Skeletal muscle satellite cell (primary cell): Measurements from ENCODE around the gene MAGEB4.

Source experiments
- H3K27me3 ChIP-seq: 2 replicates; pipeline ENCODE4 v1.7.0; 2013; ENCODE audit warnings: low read length; ENCODE audit not compliant: control insufficient read depth, insufficient read depth
- H3K36me3 ChIP-seq: 2 replicates; pipeline ENCODE4 v1.7.0; 2013; ENCODE audit warnings: mild to moderate bottlenecking, control low read depth, low read length; ENCODE audit not compliant: insufficient read depth
- H3K4me1 ChIP-seq: 2 replicates; pipeline ENCODE4 v1.7.0; 2013; ENCODE audit warnings: low read length; ENCODE audit not compliant: control insufficient read depth, insufficient read depth
- H3K4me2 ChIP-seq: 2 replicates; pipeline ENCODE4 v1.7.0; 2013; ENCODE audit warnings: mild to moderate bottlenecking, low read length
- H3K4me3 ChIP-seq: 2 replicates; pipeline ENCODE4 v1.7.0; 2013; ENCODE audit warnings: low read length
- H3K9ac ChIP-seq: 2 replicates; pipeline ENCODE4 v1.7.0; 2013; ENCODE audit warnings: mild to moderate bottlenecking, low read depth, low read length, moderate library complexity
- H3K9me3 ChIP-seq: replicated peaks from 2 replicates; pipeline ENCODE4 v1.7.0; 2013; ENCODE audit warnings: mild to moderate bottlenecking, control low read depth, low read length

MAGEB4 gene

DNA sequence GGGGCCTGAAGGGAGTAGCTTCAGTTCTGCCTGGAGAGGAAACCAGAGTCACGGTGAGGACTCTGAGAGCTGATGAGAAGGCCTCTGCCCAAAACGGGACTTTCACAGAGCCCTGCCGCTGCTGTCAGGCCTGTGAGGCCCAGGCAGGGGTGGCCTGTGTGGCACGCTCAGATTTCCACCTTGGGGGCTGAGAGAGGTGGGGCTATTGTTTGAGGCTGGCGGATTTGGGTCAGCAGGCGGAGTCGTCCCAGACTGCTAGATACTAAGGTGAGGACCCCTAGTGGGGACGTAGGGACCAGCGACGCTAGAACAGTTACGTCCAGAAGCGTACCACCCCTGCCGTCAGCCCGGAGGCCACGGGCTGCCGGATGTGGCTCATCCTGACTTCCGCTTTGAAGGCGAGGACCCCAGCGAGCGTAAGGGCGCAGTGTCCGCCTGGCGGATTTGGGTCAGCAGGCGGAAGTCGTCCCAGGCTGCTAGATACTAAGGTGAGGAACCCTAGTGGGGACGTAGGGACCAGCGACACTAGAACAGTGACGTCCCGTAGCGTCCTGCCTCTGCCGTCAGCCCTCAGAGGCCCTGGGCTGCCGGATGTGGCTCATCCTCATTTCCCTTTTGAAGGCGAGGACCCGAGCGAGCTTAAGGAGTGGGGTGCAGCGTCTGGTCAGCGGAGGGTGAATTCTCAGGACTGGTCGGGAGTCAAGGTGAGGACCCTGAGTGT, 5.1 kb downstream of the MAGEB4 start, which contains the start of gene MAGEB1:
Gene MAGEB1, plus strand, starts transcription at position 378 of the 721 bp plus-strand sequence. CDS start 3,348 bp downstream, outside the sequence.
- Histone ChIP-seq H3K4me1 (no peaks in the 10 kb centered on the region), H3K9me3 (no peaks in the 10 kb centered on the region), H3K4me2 (no peak within 1 kb of the TSS), H3K36me3 (no peaks in the 10 kb centered on the region), H3K27me3 (no peaks in the 10 kb centered on the region), H3K4me3 (no peak within 1 kb of the TSS), H3K9ac (no peak within 1 kb of the TSS)

DNA sequence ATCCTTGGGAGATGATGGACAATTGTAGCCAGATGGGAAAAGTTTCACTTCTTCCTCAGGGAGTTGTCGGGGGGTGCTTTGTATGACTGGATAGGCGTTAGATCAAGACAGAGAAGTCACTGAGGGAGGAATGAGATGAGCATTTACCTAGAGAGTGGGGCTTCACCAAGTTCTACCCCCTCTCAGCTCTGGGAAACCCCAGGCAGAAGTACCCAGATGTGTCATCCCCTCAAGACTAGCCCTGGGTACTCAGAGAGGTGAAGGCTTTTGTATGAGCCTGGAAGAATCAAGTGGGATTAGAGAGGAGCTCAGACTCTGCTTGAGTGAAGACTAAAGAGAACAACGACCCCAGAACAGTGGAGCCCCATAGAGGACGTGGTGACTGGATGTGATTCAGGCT, 7.1 kb downstream of the MAGEB4 start:
- Histone ChIP-seq H3K36me3 (no peaks in the 10 kb centered on the region), H3K4me3 (no peak overlapping the region), H3K9me3 (no peaks in the 10 kb centered on the region), H3K9ac (no peak overlapping the region), H3K4me2 (no peak overlapping the region), H3K4me1 (no peaks in the 10 kb centered on the region), H3K27me3 (no peaks in the 10 kb centered on the region)

DNA sequence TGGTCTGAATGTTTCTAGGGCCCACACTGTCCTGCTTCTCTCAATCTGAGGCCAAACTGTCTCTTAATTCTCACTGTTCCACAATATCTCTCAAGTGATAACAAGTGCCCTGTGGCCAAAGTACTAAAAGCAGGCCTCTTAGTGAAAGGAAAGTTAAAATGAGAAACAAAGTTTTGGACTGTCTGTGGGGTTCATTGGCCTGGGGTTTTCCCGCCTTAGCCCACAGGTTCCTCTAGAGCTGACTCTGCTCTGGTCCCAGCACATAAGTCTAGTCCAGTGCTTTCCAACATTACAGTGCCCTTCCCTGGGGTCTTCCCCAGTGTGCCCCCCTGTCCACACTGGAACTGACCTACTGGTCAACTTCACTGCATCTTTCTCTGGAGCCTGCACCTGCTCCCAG, 11.5 kb downstream of the MAGEB4 start:
- Histone ChIP-seq H3K36me3 (no peaks in the 10 kb centered on the region), H3K4me1 (no peaks in the 10 kb centered on the region), H3K4me3 (no peak overlapping the region), H3K9me3 (no peaks in the 10 kb centered on the region), H3K4me2 (no peak overlapping the region), H3K9ac (no peak overlapping the region), H3K27me3 (no peaks in the 10 kb centered on the region)

DNA sequence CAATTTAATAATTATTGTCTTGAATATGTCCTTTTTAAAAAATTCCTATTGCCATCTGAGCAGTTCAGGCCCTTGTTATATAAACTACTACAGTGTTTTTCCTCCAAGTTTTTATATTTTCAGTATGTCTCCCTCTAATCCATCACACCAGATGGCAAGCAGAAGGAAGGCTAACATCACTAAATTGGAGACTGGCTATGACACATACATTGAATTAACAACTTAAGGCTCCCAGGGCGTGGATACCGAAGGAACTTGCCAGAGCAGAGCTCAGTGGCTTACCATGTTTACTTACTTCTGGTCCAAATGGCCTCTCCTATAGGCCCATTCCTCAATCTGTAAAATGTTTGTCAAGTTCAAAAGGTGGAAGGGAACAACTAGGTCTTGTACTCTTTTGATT, 18.1 kb downstream of the MAGEB4 start:
- Histone ChIP-seq H3K4me2 (no peak overlapping the region), H3K36me3 (no peaks in the 10 kb centered on the region), H3K9ac (no peak overlapping the region), H3K27me3 (no peaks in the 10 kb centered on the region), H3K9me3 (no peaks in the 10 kb centered on the region), H3K4me1 (no peaks in the 10 kb centered on the region), H3K4me3 (no peak overlapping the region)

DNA sequence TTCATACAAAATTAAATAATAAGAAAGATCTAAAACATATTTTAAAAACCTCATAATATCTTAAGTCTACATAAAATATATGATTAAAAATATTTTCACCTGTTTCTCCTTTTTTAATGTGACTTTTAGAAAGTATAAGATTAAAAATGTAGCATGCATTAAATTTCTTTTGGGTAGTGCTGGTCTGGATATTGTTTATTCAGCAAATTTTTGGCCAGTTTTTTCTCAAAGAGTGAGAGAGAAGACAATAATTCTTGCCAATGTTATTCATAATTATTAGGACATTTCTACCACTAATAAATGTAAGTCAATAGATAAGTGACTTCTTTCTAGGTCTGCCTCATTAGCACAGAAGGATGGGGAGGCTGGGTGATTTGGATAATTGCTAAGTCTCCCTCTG, 19.2 kb downstream of the MAGEB4 start:
- Histone ChIP-seq H3K9me3 (no peaks in the 10 kb centered on the region), H3K4me2 (no peak overlapping the region), H3K4me1 (no peaks in the 10 kb centered on the region), H3K4me3 (no peak overlapping the region), H3K27me3 (no peaks in the 10 kb centered on the region), H3K36me3 (no peaks in the 10 kb centered on the region), H3K9ac (no peak overlapping the region)

DNA sequence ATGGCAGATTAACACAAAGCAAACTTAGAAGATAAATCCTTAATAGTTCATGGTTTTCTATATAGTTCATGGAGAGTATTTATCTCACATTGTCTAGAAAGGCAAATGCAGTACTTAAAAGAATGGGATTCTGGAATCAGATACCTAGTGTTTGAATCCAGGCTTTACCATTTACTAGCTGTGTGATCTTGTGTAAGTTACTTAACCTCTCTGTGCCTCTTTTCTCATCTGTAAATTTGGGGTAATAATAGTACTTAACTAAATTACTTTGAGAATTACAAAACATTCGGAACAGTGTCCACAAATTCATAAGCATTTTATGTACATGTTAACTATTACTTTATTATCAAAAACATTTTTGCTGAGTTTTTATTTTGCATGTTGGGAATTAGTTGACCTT, 21.0 kb downstream of the MAGEB4 start:
- H3K4me2 ChIP-seq, result no peak overlapping the region
- H3K9me3 ChIP-seq, result no peaks in the 10 kb centered on the region
- H3K4me3 ChIP-seq, result no peak overlapping the region
- H3K27me3 ChIP-seq, result no peaks in the 10 kb centered on the region
- H3K36me3 ChIP-seq, result no peaks in the 10 kb centered on the region
- no peak overlapping the region for H3K9ac ChIP-seq
- no peaks in the 10 kb centered on the region for H3K4me1 ChIP-seq

DNA sequence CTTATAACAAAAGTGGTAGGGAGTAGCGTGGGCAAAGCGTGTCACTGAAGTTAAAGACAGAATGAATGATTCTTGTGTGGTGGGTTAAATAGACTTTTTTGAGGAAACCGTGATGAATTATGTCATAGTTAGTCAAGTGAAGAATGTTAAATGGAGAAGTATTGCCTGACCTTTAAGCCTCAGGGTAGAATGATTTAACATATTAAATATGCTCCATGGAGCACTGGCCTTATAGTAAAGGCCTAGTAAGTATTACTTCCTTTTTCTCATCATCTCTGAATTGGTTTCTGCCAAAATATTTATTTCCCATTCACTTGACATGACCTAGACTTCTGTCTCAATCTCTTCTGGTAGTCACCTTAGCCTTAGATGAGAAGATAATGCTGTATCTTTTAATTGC, 28.8 kb downstream of the MAGEB4 start:
- no peak overlapping the region for H3K4me3 ChIP-seq
- no peaks in the 10 kb centered on the region for H3K27me3 ChIP-seq
- no peak overlapping the region for H3K4me2 ChIP-seq
- no peaks in the 10 kb centered on the region for H3K9me3 ChIP-seq
- H3K4me1 ChIP-seq, result no peaks in the 10 kb centered on the region
- no peaks in the 10 kb centered on the region for H3K36me3 ChIP-seq
- no peak overlapping the region for H3K9ac ChIP-seq

DNA sequence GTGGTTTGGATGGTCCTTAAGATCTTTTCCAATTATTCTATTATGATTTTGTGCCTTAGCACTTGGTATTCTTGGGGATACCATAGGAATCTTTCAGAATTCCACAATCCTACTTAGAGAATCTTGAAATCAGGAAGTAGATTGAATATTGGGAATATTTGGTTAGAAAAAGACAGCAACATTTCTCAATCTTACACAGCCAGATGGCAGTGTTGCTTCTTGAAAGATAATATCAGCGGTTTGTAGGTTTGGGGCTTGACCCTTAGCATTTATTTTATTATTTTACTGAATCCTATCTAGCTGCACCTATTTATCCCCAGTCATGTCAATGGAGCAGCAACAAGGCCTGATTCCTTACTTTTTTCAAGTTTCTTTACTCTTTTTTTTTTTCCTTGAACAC, 33.7 kb downstream of the MAGEB4 start:
- H3K9me3 ChIP-seq, result no peaks in the 10 kb centered on the region
- H3K4me2 ChIP-seq, result no peak overlapping the region
- H3K36me3 ChIP-seq, result no peaks in the 10 kb centered on the region
- no peak overlapping the region for H3K4me3 ChIP-seq
- H3K9ac ChIP-seq, result no peak overlapping the region
- no peaks in the 10 kb centered on the region for H3K4me1 ChIP-seq
- no peaks in the 10 kb centered on the region for H3K27me3 ChIP-seq

DNA sequence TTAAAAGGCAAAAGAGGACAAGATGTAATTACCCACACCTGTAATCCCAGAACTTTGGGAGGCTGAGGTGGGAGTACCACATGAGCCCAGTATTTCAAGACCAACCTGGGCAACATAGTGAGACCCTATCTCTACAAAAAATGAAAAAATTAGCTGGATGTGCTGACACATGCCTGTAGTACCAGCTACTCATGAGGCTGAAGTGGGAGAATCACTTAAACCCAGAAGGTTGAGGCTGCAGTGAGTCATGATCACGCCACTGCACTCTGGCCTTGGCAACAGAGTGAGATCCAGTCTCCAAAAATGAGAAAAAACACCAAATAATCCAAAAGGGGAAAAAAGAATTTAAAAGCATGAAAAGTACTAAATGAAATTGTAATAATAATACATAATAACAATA, 36.6 kb downstream of the MAGEB4 start:
- H3K36me3 ChIP-seq, result no peaks in the 10 kb centered on the region
- no peak overlapping the region for H3K9ac ChIP-seq
- H3K9me3 ChIP-seq, result no peaks in the 10 kb centered on the region
- H3K27me3 ChIP-seq, result no peaks in the 10 kb centered on the region
- no peak overlapping the region for H3K4me2 ChIP-seq
- H3K4me3 ChIP-seq, result no peak overlapping the region
- H3K4me1 ChIP-seq, result peaks cover 13% of the 10 kb centered on the region

DNA sequence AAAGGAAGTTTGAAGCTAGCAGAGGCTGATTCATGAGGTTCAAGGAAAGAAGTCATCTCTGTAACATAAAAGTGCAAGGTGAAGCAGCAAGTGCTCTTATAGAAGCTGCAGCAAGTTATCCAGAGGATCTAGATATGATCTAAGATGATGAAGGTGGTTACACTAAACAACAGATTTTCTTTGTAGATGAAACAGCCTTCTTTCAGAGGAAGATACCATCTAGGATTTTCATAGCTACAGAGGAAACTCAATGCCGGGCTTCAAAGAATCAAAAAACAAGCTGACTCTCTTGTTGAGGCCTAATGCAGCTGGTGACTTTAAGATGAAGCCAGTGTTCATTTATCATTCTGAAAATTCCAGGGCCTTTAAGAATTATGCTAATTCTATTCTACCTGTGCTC, 38.6 kb downstream of the MAGEB4 start:
- no peaks in the 10 kb centered on the region for H3K27me3 ChIP-seq
- H3K36me3 ChIP-seq, result no peaks in the 10 kb centered on the region
- H3K4me1 ChIP-seq, result peaks cover 24% of the 10 kb centered on the region
- no peak overlapping the region for H3K4me3 ChIP-seq
- no peak overlapping the region for H3K4me2 ChIP-seq
- no peaks in the 10 kb centered on the region for H3K9me3 ChIP-seq
- H3K9ac ChIP-seq, result no peak overlapping the region

DNA sequence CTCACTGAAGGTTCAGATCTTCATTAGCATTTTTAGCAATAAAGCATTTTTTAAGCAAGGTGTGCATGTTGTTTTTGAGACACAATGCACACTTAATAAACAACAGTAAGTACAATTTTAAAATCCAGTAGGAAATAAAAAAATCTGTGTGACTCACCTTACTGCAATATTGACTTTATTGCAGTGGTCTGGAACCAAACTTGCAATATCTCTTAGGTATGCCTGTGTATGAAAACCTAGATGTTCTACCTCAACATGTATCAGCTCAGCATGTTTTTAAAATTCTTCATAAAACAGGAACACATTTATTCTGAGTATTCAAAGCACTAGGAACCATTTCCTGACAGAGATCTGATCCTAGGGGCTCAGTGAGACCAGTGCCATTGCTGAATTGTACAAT, 40.7 kb downstream of the MAGEB4 start:
- no peaks in the 10 kb centered on the region for H3K27me3 ChIP-seq
- peaks cover 24% of the 10 kb centered on the region for H3K4me1 ChIP-seq
- H3K4me3 ChIP-seq, result no peak overlapping the region
- no peaks in the 10 kb centered on the region for H3K9me3 ChIP-seq
- H3K36me3 ChIP-seq, result no peaks in the 10 kb centered on the region
- H3K4me2 ChIP-seq, result no peak overlapping the region
- H3K9ac ChIP-seq, result peak overlapping the region; percentile 29

DNA sequence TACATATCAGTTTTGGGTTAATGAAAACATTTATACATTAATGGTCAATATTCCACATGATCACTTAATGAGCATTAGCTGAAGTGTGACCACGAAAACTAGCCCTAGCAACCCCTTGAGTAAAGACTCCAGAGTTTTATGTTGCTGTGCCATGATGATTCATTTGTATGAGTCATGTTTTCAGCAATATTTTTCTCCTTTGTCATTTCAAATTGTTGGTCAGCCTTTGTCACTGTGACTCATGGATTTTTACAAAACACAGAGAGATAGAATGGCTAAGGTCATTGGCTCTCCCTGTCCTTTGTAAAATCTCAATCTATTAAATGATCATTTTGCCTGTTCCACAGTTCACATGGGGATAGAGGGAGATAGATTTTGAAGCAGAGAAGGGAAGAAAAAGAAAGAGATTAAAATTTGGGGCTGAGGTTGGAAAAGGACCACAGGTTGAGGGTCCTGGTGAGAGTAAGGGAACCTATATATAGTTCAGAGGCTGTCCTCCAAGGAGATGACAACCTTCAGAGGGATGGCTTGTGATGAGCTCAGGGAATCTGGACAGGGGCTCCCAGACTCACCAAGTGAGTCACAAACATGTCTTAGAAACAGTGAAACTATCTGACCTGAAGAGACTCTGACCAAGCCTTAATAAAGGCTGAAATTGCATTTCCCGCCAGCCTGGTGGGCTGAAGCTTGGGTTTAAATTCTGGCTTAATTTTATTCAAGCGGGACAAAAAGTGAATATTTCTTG, 41.8 kb downstream of the MAGEB4 start:
- peaks cover 24% of the 10 kb centered on the region for H3K4me1 ChIP-seq
- H3K9me3 ChIP-seq, result no peaks in the 10 kb centered on the region
- peak overlapping the region; percentile 68 for H3K9ac ChIP-seq

More for the DNA sequence above, 41.8 kb downstream of the MAGEB4 start:
- Histone ChIP-seq H3K27me3 (no peaks in the 10 kb centered on the region), H3K36me3 (no peaks in the 10 kb centered on the region), H3K4me3 (peak overlapping the region; percentile 13), H3K4me2 (peak overlapping the region; percentile 69)
